Upper lobe of left lung (tissue), 4 donors: Measurements from ENCODE around the gene IL10RA.

Experiments
- EP300 ChIP-seq, 4 donors: sonication (generic); formaldehyde crosslinking; IDR thresholded peaks; one replicate each; pipeline ENCODE4 v1.5.1; 2017; ENCODE audit warnings: antibody characterized with exemption in 4 of 4, control low read depth in 2 of 4
- POLR2A ChIP-seq, 4 donors: fragments of 450-650 bp; IDR thresholded peaks; one replicate each; pipeline ENCODE4 v1.5.1; 2016 to 2017; ENCODE audit warnings: antibody characterized with exemption in 4 of 4, mild to moderate bottlenecking in 2 of 4
- TF ChIP-seq, protein P1 (sequence below), 6 experiments: fragments of 450-650 bp in 4 of 6; fragments of 200-600 bp in 2 of 6; sonication (generic) in 2 of 6; IDR thresholded peaks; one replicate each; pipeline ENCODE4 v1.5.1; 2016 to 2019; ENCODE audit warnings: antibody characterized with exemption in 6 of 6

DNA sequence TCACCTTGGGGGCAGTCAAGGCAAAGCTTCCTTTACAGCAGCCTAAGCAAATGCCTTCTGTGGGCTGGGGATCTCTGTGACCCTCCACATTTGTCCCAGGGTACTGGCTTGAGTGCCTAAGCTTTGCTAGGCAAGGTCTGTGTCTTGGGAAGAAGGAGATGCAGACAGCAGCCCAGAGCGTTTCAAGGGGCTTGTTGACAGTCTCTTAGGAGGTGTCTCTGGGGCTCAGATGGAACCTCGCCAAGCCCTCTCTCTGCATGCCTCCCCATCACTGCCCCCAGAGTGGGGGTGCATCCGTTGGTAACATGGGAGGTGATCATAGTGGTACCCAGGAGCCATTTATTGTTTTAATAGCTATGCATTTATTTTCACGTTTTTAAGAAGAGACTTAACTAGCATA is 61.6 kb downstream of the IL10RA start:
- TF ChIP-seq, protein P1, sequence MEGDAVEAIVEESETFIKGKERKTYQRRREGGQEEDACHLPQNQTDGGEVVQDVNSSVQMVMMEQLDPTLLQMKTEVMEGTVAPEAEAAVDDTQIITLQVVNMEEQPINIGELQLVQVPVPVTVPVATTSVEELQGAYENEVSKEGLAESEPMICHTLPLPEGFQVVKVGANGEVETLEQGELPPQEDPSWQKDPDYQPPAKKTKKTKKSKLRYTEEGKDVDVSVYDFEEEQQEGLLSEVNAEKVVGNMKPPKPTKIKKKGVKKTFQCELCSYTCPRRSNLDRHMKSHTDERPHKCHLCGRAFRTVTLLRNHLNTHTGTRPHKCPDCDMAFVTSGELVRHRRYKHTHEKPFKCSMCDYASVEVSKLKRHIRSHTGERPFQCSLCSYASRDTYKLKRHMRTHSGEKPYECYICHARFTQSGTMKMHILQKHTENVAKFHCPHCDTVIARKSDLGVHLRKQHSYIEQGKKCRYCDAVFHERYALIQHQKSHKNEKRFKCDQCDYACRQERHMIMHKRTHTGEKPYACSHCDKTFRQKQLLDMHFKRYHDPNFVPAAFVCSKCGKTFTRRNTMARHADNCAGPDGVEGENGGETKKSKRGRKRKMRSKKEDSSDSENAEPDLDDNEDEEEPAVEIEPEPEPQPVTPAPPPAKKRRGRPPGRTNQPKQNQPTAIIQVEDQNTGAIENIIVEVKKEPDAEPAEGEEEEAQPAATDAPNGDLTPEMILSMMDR (IDR thresholded peaks at IDR 0.05) = no peak
- TF ChIP-seq EP300 (IDR thresholded peaks at IDR 0.05) (no peak), POLR2A (IDR thresholded peaks at IDR 0.05) (no peak)
